Measurements from ENCODE around the gene PRKD2.

DNA sequence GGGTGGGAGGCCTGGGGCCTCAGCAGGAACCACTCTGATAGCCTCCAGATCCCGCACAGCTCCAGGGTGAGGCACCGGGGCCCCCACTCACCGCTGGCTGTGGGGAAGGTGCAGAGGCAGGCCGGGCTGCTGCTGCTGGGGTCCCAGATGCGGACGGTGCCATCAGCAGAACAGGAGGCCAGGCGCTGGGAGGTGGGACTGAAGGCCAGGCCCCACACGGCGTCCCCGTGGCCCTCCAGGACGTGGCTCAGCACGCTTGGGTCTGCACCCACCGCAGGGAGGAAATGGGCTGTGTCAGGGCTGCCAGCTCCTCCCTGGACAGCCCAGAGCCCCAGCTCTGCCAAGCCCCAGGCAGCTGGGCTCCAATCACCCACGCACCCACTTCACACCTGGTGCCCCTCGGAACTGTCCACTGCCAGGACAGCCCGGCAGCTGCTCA lies 6.1 kb upstream of the PRKD2 start:
- TF ChIP-seq POLR2A (IDR thresholded peaks at IDR 0.05) = no peak
- TF ChIP-seq, protein P1, sequence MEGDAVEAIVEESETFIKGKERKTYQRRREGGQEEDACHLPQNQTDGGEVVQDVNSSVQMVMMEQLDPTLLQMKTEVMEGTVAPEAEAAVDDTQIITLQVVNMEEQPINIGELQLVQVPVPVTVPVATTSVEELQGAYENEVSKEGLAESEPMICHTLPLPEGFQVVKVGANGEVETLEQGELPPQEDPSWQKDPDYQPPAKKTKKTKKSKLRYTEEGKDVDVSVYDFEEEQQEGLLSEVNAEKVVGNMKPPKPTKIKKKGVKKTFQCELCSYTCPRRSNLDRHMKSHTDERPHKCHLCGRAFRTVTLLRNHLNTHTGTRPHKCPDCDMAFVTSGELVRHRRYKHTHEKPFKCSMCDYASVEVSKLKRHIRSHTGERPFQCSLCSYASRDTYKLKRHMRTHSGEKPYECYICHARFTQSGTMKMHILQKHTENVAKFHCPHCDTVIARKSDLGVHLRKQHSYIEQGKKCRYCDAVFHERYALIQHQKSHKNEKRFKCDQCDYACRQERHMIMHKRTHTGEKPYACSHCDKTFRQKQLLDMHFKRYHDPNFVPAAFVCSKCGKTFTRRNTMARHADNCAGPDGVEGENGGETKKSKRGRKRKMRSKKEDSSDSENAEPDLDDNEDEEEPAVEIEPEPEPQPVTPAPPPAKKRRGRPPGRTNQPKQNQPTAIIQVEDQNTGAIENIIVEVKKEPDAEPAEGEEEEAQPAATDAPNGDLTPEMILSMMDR (IDR thresholded peaks at IDR 0.05) = no peak

Data from heart left ventricle (tissue), 13 donors.